K562 (cell line): ENCODE measurements around the gene ASPHD2. TPM values are rescaled to one million over a fixed set of nuclear protein-coding genes. Genes with fewer than 3 reads are reported as not detected.

Source experiments
- CAMTA2 ChIP-seq: fragments of 250-450 bp; sonication (Bioruptor Pico); conservative IDR thresholded peaks from 2 replicates; pipeline ENCODE4 v1.5.1; 2022
- ILF3 ChIP-seq: fragments of 450-650 bp; IDR thresholded peaks from 2 replicates; pipeline ENCODE4 v1.6.1; 2018; ENCODE audit warnings: antibody characterized with exemption, mild to moderate bottlenecking, moderate library complexity, borderline replicate concordance
- MAFG ChIP-seq: fragments of 450-650 bp; conservative IDR thresholded peaks from 2 replicates; pipeline ENCODE4 v1.6.1; 2016; ENCODE audit warnings: missing genetic modification characterization, missing compliant biosample characterization
- OTX1 ChIP-seq: fragments of 450-650 bp; formaldehyde crosslinking; IDR thresholded peaks from 2 replicates; pipeline ENCODE4 v1.4.0; 2022; ENCODE audit warnings: mild to moderate bottlenecking
- RBM25 ChIP-seq: fragments of 200-400 bp; formaldehyde crosslinking; IDR thresholded peaks from 2 replicates; pipeline ENCODE4 v1.6.1; 2018; ENCODE audit warnings: low read length, low read depth, moderate library complexity; ENCODE audit not compliant: severe bottlenecking
- RCOR1 ChIP-seq, 2 experiments: IDR thresholded peaks; 2 replicates each; pipeline ENCODE4 v1.6.1; 2012; ENCODE audit warnings: low read depth in 2 of 2, low read length in 2 of 2, borderline replicate concordance in 1 of 2, improper control_type of control experiment in 1 of 2
- STAT5A ChIP-seq: IDR thresholded peaks from 2 replicates; pipeline ENCODE4 v1.6.1; 2012; ENCODE audit warnings: low read length, inconsistent platforms, borderline replicate concordance
- TEAD2 ChIP-seq: fragments of 450-650 bp; IDR thresholded peaks from 2 replicates; pipeline ENCODE4 v1.6.1; 2016; ENCODE audit warnings: missing genetic modification characterization, control low read depth, missing compliant biosample characterization
- TOE1 ChIP-seq, 2 experiments: fragments of 450-650 bp in 1 of 2; sonication (generic) in 1 of 2; formaldehyde crosslinking in 1 of 2; IDR thresholded peaks; 2 replicates each; pipeline versions ENCODE4 v1.7.1 to v1.8.0; 2016 to 2022; ENCODE audit warnings: borderline replicate concordance in 2 of 2, mild to moderate bottlenecking in 2 of 2, antibody characterized with exemption in 1 of 2, inconsistent platforms in 1 of 2, low read depth in 1 of 2, missing genetic modification reagents in 1 of 2, moderate library complexity in 1 of 2
- ZFP36 ChIP-seq: fragments of 150-350 bp; IDR thresholded peaks from 2 replicates; pipeline ENCODE4 v1.6.1; 2018; ENCODE audit warnings: low read length, low read depth; ENCODE audit not compliant: partially characterized antibody
- ZNF311 ChIP-seq: fragments of 250-450 bp; sonication (Bioruptor Pico); IDR thresholded peaks from 2 replicates; pipeline ENCODE4 v1.4.0; 2020; ENCODE audit warnings: mild to moderate bottlenecking, moderate library complexity
- ZNF707 ChIP-seq: fragments of 250-450 bp; sonication (Bioruptor Pico); conservative IDR thresholded peaks from 2 replicates; pipeline ENCODE4 v1.8.0; 2022; ENCODE audit warnings: inconsistent platforms, mild to moderate bottlenecking, moderate library complexity
- polyA plus RNA-seq, 8 experiments: library from polyadenylated mRNA; depleted of rRNA in 4 of 8; stranded (reverse) in 5 of 8; unstranded in 3 of 8; fragments of >200 nt; fragmentation: Nextera tagmentation in 2 of 8; fragmentation: Illumina TruSeq in 1 of 8; extraction: Ambion mirVana in 2 of 8; extraction: Trizol in 1 of 8; gene quantifications; 2 replicates each; pipeline versions ENCODE4 v1.2.1 to v1.2.3, GENCODE V29; 2011 to 2014; ENCODE audit warnings: inconsistent platforms in 1 of 8, missing spikeins in 1 of 8
- total RNA-seq, 7 experiments: library from RNA; depleted of rRNA in 6 of 7; stranded (reverse); fragments of >200 nt in 6 of 7; fragmentation: Illumina TruSeq in 2 of 7; extraction: Trizol in 2 of 7; gene quantifications; 2 replicates each; pipeline versions ENCODE4 v1.2.1 to v1.2.3, GENCODE V29; 2011 to 2021; ENCODE audit warnings: low replicate concordance in 1 of 7
- TF ChIP-seq, protein P1 (sequence below): fragments of 450-650 bp; IDR thresholded peaks from 2 replicates; pipeline ENCODE4 v1.6.1; 2016; ENCODE audit warnings: mild to moderate bottlenecking
- TF ChIP-seq, protein P2 (sequence below): fragments of 450-650 bp; IDR thresholded peaks from 2 replicates; pipeline ENCODE4 v1.7.0; 2016; ENCODE audit warnings: borderline replicate concordance
- TF ChIP-seq, protein P3 (sequence below): fragments of 450-650 bp; IDR thresholded peaks from one replicate; pipeline ENCODE4 v1.6.1; 2018; ENCODE audit warnings: mild to moderate bottlenecking, moderate library complexity; ENCODE audit not compliant: partially characterized antibody
- TF ChIP-seq, protein P4 (sequence below): fragments of 200-800 bp; sonication (Bioruptor generic); IDR thresholded peaks from 2 replicates; pipeline ENCODE4 v1.6.1; 2016; ENCODE audit warnings: missing genetic modification characterization, missing compliant biosample characterization

Gene ASPHD2
- total and polyA plus RNA-seq, 9 of the 15 experiments (the other 6 are each of a cell fraction or from before 2014, with no cell fraction given): 0.18 to 0.64 (median 0.36) TPM

DNA sequence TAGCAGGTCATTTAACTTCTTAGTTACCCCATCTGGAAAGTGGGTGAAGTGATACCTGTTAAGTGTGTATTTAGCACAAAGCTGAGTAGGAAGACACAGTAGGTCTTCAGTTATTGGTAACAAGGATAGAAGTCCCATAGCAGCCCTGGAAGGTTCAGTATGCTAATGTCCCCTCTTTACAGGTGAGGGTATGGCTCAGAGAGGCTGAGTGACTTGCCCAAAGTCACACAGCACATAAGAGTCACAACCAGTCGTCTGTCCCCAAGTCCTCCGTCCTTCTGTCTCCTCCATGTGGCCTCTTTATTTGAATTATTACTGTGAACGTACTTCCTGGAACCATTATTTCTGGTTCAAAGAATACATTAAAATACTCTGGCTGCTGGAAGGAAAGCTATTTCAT, 10.5 kb downstream of the ASPHD2 start (continued):
- TF ChIP-seq, protein P1, sequence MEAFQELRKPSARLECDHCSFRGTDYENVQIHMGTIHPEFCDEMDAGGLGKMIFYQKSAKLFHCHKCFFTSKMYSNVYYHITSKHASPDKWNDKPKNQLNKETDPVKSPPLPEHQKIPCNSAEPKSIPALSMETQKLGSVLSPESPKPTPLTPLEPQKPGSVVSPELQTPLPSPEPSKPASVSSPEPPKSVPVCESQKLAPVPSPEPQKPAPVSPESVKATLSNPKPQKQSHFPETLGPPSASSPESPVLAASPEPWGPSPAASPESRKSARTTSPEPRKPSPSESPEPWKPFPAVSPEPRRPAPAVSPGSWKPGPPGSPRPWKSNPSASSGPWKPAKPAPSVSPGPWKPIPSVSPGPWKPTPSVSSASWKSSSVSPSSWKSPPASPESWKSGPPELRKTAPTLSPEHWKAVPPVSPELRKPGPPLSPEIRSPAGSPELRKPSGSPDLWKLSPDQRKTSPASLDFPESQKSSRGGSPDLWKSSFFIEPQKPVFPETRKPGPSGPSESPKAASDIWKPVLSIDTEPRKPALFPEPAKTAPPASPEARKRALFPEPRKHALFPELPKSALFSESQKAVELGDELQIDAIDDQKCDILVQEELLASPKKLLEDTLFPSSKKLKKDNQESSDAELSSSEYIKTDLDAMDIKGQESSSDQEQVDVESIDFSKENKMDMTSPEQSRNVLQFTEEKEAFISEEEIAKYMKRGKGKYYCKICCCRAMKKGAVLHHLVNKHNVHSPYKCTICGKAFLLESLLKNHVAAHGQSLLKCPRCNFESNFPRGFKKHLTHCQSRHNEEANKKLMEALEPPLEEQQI: no peak
- TF ChIP-seq OTX1 (CRISPR knock-in tag) (no peak), ZFP36 (peak; percentile 86), RBM25 (peak; percentile 94), ZNF311 (CRISPR knock-in tag) (no peak), ZNF707 (no peak), TEAD2 (tag) (no peak), STAT5A (no peak), CAMTA2 (CRISPR knock-in tag) (no peak), RCOR1 (IDR thresholded peaks at IDR 0.05; ENCODE audit: borderline replicate concordance in 1 of 2, low read depth in 2 of 2, low read length in 2 of 2) (0 out of 4 replicates have a peak, but pooled peaks of 1 of the 2 experiments have one; percentile 27), ILF3 (no peak), MAFG (tag) (no peak), TOE1 (IDR thresholded peaks at IDR 0.05; ENCODE audit: borderline replicate concordance) (no peak), TOE1 (CRISPR knock-in tag; IDR thresholded peaks at IDR 0.05; ENCODE audit: borderline replicate concordance, low read depth) (no peak)
- TF ChIP-seq, protein P2, sequence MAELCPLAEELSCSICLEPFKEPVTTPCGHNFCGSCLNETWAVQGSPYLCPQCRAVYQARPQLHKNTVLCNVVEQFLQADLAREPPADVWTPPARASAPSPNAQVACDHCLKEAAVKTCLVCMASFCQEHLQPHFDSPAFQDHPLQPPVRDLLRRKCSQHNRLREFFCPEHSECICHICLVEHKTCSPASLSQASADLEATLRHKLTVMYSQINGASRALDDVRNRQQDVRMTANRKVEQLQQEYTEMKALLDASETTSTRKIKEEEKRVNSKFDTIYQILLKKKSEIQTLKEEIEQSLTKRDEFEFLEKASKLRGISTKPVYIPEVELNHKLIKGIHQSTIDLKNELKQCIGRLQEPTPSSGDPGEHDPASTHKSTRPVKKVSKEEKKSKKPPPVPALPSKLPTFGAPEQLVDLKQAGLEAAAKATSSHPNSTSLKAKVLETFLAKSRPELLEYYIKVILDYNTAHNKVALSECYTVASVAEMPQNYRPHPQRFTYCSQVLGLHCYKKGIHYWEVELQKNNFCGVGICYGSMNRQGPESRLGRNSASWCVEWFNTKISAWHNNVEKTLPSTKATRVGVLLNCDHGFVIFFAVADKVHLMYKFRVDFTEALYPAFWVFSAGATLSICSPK: no peak
- TF ChIP-seq, protein P3, sequence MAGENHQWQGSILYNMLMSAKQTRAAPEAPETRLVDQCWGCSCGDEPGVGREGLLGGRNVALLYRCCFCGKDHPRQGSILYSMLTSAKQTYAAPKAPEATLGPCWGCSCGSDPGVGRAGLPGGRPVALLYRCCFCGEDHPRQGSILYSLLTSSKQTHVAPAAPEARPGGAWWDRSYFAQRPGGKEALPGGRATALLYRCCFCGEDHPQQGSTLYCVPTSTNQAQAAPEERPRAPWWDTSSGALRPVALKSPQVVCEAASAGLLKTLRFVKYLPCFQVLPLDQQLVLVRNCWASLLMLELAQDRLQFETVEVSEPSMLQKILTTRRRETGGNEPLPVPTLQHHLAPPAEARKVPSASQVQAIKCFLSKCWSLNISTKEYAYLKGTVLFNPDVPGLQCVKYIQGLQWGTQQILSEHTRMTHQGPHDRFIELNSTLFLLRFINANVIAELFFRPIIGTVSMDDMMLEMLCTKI: no peak
- TF ChIP-seq, protein P4, sequence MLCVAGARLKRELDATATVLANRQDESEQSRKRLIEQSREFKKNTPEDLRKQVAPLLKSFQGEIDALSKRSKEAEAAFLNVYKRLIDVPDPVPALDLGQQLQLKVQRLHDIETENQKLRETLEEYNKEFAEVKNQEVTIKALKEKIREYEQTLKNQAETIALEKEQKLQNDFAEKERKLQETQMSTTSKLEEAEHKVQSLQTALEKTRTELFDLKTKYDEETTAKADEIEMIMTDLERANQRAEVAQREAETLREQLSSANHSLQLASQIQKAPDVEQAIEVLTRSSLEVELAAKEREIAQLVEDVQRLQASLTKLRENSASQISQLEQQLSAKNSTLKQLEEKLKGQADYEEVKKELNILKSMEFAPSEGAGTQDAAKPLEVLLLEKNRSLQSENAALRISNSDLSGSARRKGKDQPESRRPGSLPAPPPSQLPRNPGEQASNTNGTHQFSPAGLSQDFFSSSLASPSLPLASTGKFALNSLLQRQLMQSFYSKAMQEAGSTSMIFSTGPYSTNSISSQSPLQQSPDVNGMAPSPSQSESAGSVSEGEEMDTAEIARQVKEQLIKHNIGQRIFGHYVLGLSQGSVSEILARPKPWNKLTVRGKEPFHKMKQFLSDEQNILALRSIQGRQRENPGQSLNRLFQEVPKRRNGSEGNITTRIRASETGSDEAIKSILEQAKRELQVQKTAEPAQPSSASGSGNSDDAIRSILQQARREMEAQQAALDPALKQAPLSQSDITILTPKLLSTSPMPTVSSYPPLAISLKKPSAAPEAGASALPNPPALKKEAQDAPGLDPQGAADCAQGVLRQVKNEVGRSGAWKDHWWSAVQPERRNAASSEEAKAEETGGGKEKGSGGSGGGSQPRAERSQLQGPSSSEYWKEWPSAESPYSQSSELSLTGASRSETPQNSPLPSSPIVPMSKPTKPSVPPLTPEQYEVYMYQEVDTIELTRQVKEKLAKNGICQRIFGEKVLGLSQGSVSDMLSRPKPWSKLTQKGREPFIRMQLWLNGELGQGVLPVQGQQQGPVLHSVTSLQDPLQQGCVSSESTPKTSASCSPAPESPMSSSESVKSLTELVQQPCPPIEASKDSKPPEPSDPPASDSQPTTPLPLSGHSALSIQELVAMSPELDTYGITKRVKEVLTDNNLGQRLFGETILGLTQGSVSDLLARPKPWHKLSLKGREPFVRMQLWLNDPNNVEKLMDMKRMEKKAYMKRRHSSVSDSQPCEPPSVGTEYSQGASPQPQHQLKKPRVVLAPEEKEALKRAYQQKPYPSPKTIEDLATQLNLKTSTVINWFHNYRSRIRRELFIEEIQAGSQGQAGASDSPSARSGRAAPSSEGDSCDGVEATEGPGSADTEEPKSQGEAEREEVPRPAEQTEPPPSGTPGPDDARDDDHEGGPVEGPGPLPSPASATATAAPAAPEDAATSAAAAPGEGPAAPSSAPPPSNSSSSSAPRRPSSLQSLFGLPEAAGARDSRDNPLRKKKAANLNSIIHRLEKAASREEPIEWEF (CRISPR knock-in tag): no peak
